SK-N-SH treated with all-trans-retinoic acid at 6 μM for 48 hours (cell line): ENCODE data around the gene CPNE5.

Source experiments
- ARNTL ChIP-seq: fragments of 450-650 bp; formaldehyde crosslinking; IDR thresholded peaks from 2 replicates; pipeline ENCODE4 v1.5.0; 2020; ENCODE audit warnings: low read depth, mild to moderate bottlenecking, moderate library complexity, borderline replicate concordance
- BACH2 ChIP-seq: fragments of 250-450 bp; sonication (Bioruptor Pico); IDR thresholded peaks from 2 replicates; pipeline ENCODE4 v1.9.0; 2021; ENCODE audit warnings: mild to moderate bottlenecking, borderline replicate concordance
- CSRNP3 ChIP-seq: fragments of 250-450 bp; sonication (Bioruptor Pico); IDR thresholded peaks from 2 replicates; pipeline ENCODE4 v1.5.1; 2021; ENCODE audit warnings: mild to moderate bottlenecking, moderate library complexity
- ESRRG ChIP-seq: fragments of 250-450 bp; sonication (Bioruptor Pico); IDR thresholded peaks from 2 replicates; pipeline ENCODE4 v1.6.1; 2021; ENCODE audit warnings: mild to moderate bottlenecking
- PPARA ChIP-seq: fragments of 250-450 bp; sonication (Bioruptor Pico); IDR thresholded peaks from 2 replicates; pipeline ENCODE4 v1.5.0; 2020; ENCODE audit warnings: mild to moderate bottlenecking, borderline replicate concordance
- RARB ChIP-seq: fragments of 250-450 bp; sonication (Bioruptor Pico); IDR thresholded peaks from 2 replicates; pipeline ENCODE4 v1.8.0; 2021; ENCODE audit warnings: mild to moderate bottlenecking, moderate library complexity
- SNAI2 ChIP-seq: fragments of 250-450 bp; sonication (Bioruptor Pico); IDR thresholded peaks from 2 replicates; pipeline ENCODE4 v1.5.0; 2020; ENCODE audit warnings: mild to moderate bottlenecking, moderate library complexity
- TCF4 ChIP-seq: fragments of 250-450 bp; sonication (Bioruptor Pico); IDR thresholded peaks from 2 replicates; pipeline ENCODE4 v1.8.0; 2021; ENCODE audit warnings: mild to moderate bottlenecking, moderate library complexity, borderline replicate concordance
- ZNF565 ChIP-seq: fragments of 450-650 bp; formaldehyde crosslinking; conservative IDR thresholded peaks from 2 replicates; pipeline ENCODE4 v1.5.0; 2020; ENCODE audit warnings: low read depth, mild to moderate bottlenecking, moderate library complexity
- ZNF70 ChIP-seq: fragments of 450-650 bp; formaldehyde crosslinking; IDR thresholded peaks from 2 replicates; pipeline ENCODE4 v1.5.0; 2020; ENCODE audit warnings: mild to moderate bottlenecking, moderate library complexity
- TF ChIP-seq, protein P1 (sequence below): fragments of 250-450 bp; sonication (Bioruptor Pico); IDR thresholded peaks from 2 replicates; pipeline ENCODE4 v1.8.0; 2021; ENCODE audit warnings: low read depth, mild to moderate bottlenecking, moderate library complexity, borderline replicate concordance
- TF ChIP-seq, protein P2 (sequence below): fragments of 250-450 bp; sonication (Bioruptor Pico); IDR thresholded peaks from 2 replicates; pipeline ENCODE4 v1.8.0; 2020; ENCODE audit warnings: mild to moderate bottlenecking, moderate library complexity, borderline replicate concordance

- TF ChIP-seq ESRRG (no peak), ARNTL (CRISPR knock-in tag) (no peak), SNAI2 (no peak), BACH2 (CRISPR knock-in tag) (no peak), CSRNP3 (CRISPR knock-in tag) (no peak), RARB (CRISPR knock-in tag) (no peak), ZNF70 (CRISPR knock-in tag) (no peak), PPARA (CRISPR knock-in tag) (no peak), ZNF565 (CRISPR knock-in tag) (no peak), TCF4 (no peak)
- TF ChIP-seq, protein P1, sequence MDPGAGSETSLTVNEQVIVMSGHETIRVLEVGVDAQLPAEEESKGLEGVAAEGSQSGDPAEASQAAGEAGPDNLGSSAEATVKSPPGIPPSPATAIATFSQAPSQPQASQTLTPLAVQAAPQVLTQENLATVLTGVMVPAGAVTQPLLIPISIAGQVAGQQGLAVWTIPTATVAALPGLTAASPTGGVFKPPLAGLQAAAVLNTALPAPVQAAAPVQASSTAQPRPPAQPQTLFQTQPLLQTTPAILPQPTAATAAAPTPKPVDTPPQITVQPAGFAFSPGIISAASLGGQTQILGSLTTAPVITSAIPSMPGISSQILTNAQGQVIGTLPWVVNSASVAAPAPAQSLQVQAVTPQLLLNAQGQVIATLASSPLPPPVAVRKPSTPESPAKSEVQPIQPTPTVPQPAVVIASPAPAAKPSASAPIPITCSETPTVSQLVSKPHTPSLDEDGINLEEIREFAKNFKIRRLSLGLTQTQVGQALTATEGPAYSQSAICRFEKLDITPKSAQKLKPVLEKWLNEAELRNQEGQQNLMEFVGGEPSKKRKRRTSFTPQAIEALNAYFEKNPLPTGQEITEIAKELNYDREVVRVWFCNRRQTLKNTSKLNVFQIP (CRISPR knock-in tag) = no peak
- TF ChIP-seq, protein P2, sequence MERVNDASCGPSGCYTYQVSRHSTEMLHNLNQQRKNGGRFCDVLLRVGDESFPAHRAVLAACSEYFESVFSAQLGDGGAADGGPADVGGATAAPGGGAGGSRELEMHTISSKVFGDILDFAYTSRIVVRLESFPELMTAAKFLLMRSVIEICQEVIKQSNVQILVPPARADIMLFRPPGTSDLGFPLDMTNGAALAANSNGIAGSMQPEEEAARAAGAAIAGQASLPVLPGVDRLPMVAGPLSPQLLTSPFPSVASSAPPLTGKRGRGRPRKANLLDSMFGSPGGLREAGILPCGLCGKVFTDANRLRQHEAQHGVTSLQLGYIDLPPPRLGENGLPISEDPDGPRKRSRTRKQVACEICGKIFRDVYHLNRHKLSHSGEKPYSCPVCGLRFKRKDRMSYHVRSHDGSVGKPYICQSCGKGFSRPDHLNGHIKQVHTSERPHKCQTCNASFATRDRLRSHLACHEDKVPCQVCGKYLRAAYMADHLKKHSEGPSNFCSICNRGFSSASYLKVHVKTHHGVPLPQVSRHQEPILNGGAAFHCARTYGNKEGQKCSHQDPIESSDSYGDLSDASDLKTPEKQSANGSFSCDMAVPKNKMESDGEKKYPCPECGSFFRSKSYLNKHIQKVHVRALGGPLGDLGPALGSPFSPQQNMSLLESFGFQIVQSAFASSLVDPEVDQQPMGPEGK (CRISPR knock-in tag) = no peak
These were observed 104.7 kb downstream of the CPNE5 start for GRCh38 chr6:36734486-36735060.
